Sigmoid colon (tissue), 7 donors: ENCODE results near the gene CNDP2. TPM values are rescaled to one million over a fixed set of nuclear protein-coding genes. Genes with fewer than 3 reads are reported as not detected.

Source experiments
- DNase-seq: peaks from one replicate; pipeline ENCODE4 v3.0.0-alpha.2; 2019
- H3K27ac ChIP-seq, 4 donors: fragments of 200-600 bp; sonication (generic); one replicate each; pipeline ENCODE4 v1.5.1; 2016 to 2019; ENCODE audit warnings: mild to moderate bottlenecking in 1 of 4
- H3K27me3 ChIP-seq, 3 donors: fragments of 200-600 bp; sonication (generic); one replicate each; pipeline ENCODE4 v1.5.1; 2019; ENCODE audit warnings: mild to moderate bottlenecking in 1 of 3
- H3K36me3 ChIP-seq, 4 donors: fragments of 200-600 bp; sonication (generic); one replicate each; pipeline ENCODE4 v1.5.1; 2016 to 2019
- H3K4me1 ChIP-seq, 4 donors: fragments of 200-600 bp; sonication (generic); one replicate each; pipeline ENCODE4 v1.5.1; 2017 to 2019
- H3K4me3 ChIP-seq, 4 donors: fragments of 200-600 bp; sonication (generic); one replicate each; pipeline ENCODE4 v1.5.1; 2017 to 2019; ENCODE audit warnings: mild to moderate bottlenecking in 2 of 4, moderate library complexity in 1 of 4
- H3K9me3 ChIP-seq, 4 donors: fragments of 200-600 bp in 3 of 4; sonication (generic) in 3 of 4; one replicate each; pipeline versions ENCODE4 v1.5.1 to v1.6.1; 2013 to 2019
- CTCF ChIP-seq, 4 experiments: fragments of 450-650 bp in 3 of 4; fragments of 200-600 bp in 1 of 4; IDR thresholded peaks; one replicate each; pipeline ENCODE4 v1.5.1; 2016 to 2019; ENCODE audit warnings: antibody characterized with exemption in 4 of 4, mild to moderate bottlenecking in 3 of 4, moderate library complexity in 2 of 4
- EP300 ChIP-seq, 4 donors: sonication (generic); formaldehyde crosslinking; IDR thresholded peaks; one replicate each; pipeline ENCODE4 v1.6.1; 2017; ENCODE audit warnings: antibody characterized with exemption in 4 of 4
- POLR2A ChIP-seq, 2 donors: fragments of 450-650 bp; IDR thresholded peaks; one replicate each; pipeline ENCODE4 v1.6.1; 2016; ENCODE audit warnings: antibody characterized with exemption in 2 of 2, mild to moderate bottlenecking in 2 of 2, moderate library complexity in 2 of 2
- POLR2AphosphoS5 ChIP-seq, 4 donors: sonication (generic); formaldehyde crosslinking; IDR thresholded peaks; one replicate each; pipeline ENCODE4 v1.6.1; 2017; ENCODE audit warnings: antibody characterized with exemption in 4 of 4
- WGBS, 2 donors: extraction: QIAGEN DNeasy Blood & Tissue Kit; methylation state at CpG; one replicate each; pipeline ENCODE4 v1.1.7; 2013; 5-methylcytosine and 5-hydroxymethylcytosine counted together
- intact Hi-C: fragments of 100-400 bp; cut with DNase I; formaldehyde crosslinking; loops from one replicate; pipeline ENCODE4 v1.15.1; 2023
- polyA plus RNA-seq, 3 donors: library from polyadenylated mRNA; stranded (reverse); fragments of 200-250 nt; gene quantifications; one replicate each; pipeline ENCODE4 v1.2.3, GENCODE V29; 2013
- total RNA-seq, 4 donors: library from RNA; depleted of rRNA; stranded (reverse); fragments of >200 nt; gene quantifications; one replicate each; pipeline ENCODE4 v1.1.0, GENCODE V29; 2016
- donor health status: healthy with polysubstance abuse.
- donor health status: Bipolar disorder and iron deficiency.
- donor health status: healthy.

Gene CNDP2
- total and polyA plus RNA-seq, 7 donors, result 29.3 to 179 (median 53.5) TPM

- no peak overlapping the region for H3K4me3 ChIP-seq
- intact Hi-C loops, result no loop called here
- DNase-seq, result no peak
- peaks cover 19 to 64% (median 46%) of the 10 kb centered on the region in 3 donors for H3K27me3 ChIP-seq
- WGBS, 2 donors, result 85 to 92% methylated on average over 10 of the region's 10 CpGs
- H3K27ac ChIP-seq, result no peak overlapping the region
- TF ChIP-seq CTCF (IDR thresholded peaks at IDR 0.05) (no peak), POLR2A (IDR thresholded peaks at IDR 0.05) (no peak), POLR2AphosphoS5 (IDR thresholded peaks at IDR 0.05) (no peak)
- H3K9me3 ChIP-seq, result no peaks in the 10 kb centered on the region
- no peaks in the 10 kb centered on the region for H3K36me3 ChIP-seq
- H3K4me1 ChIP-seq, result peaks cover 0 to 20% (median 19%) of the 10 kb centered on the region in 4 donors
Observed at GRCh38 chr18:74455386-74455785, 40.8 kb upstream of the CNDP2 start.

- Histone ChIP-seq H3K4me3 (peak overlapping the region; percentile 21 to 52 (median 43)), H3K36me3 (no peaks in the 10 kb centered on the region), H3K4me1 (peaks cover 0 to 20% (median 19%) of the 10 kb centered on the region in 4 donors), H3K27ac (no peak overlapping the region), H3K9me3 (no peaks in the 10 kb centered on the region), H3K27me3 (peaks cover 19 to 58% (median 46%) of the 10 kb centered on the region in 3 donors)
- no peak for DNase-seq
- 8 to 12% methylated on average over 7 of the region's 7 CpGs for WGBS, 2 donors
- intact Hi-C loops, result no loop called here
- TF ChIP-seq EP300 (IDR thresholded peaks at IDR 0.05), result no peak
- no peak for TF ChIP-seq CTCF (IDR thresholded peaks at IDR 0.05)
- TF ChIP-seq POLR2AphosphoS5 (IDR thresholded peaks at IDR 0.05), result no peak
- no peak for TF ChIP-seq POLR2A (IDR thresholded peaks at IDR 0.05)
Observed at GRCh38 chr18:74456017-74456348, 40.2 kb upstream of the CNDP2 start.

GRCh38 chr18:74456349-74457042 is 39.7 kb upstream of the CNDP2 start:
- Histone ChIP-seq H3K27ac (no peak overlapping the region), H3K4me1 (peaks cover 0 to 20% (median 19%) of the 10 kb centered on the region in 4 donors), H3K4me3 (peak overlapping the region; percentile 21 to 52 (median 43)), H3K36me3 (no peaks in the 10 kb centered on the region), H3K27me3 (peaks cover 19 to 57% (median 46%) of the 10 kb centered on the region in 3 donors), H3K9me3 (no peaks in the 10 kb centered on the region)
- intact Hi-C loops, result no loop called here
- WGBS, 2 donors, result 1% methylated on average over 69 of the region's 69 CpGs
- no peak for DNase-seq
- TF ChIP-seq POLR2AphosphoS5 (IDR thresholded peaks at IDR 0.05) (no peak), POLR2A (IDR thresholded peaks at IDR 0.05) (no peak), EP300 (IDR thresholded peaks at IDR 0.05) (no peak), CTCF (IDR thresholded peaks at IDR 0.05) (no peak)

GRCh38 chr18:74457043-74457724 is 39.0 kb upstream of the CNDP2 start, which contains the start of gene DIPK1C:
Gene DIPK1C (minus strand): TSS chr18:74457308. CDS start chr18:74457259, 49 bp downstream.
- Histone ChIP-seq H3K27me3 (peaks cover 19 to 57% (median 46%) of the 10 kb centered on the region in 3 donors), H3K9me3 (no peaks in the 10 kb centered on the region), H3K4me1 (peaks cover 0 to 20% (median 19%) of the 10 kb centered on the region in 4 donors), H3K36me3 (no peaks in the 10 kb centered on the region), H3K27ac (no peak within 1 kb of the TSS), H3K4me3 (peak within 1 kb of the TSS; percentile 21 to 52 (median 43))
- no peak for DNase-seq
- TF ChIP-seq CTCF (IDR thresholded peaks at IDR 0.05) (no peak), POLR2A (IDR thresholded peaks at IDR 0.05) (no peak), EP300 (IDR thresholded peaks at IDR 0.05) (no peak), POLR2AphosphoS5 (IDR thresholded peaks at IDR 0.05) (no peak)
- intact Hi-C loops, result no loop called here
- 2% methylated on average over 76 of the region's 76 CpGs for whole genome bisulfite sequencing, 2 donors
